Measurements from ENCODE around the gene ADARB1. TPM values are rescaled to one million over a fixed set of nuclear protein-coding genes. Genes with fewer than 3 reads are reported as not detected.

Gene ADARB1
- total and polyA plus RNA-seq, 2 of the 4 experiments (the other 2 are of a cell fraction), result 39.8 to 47.3 TPM

DNA sequence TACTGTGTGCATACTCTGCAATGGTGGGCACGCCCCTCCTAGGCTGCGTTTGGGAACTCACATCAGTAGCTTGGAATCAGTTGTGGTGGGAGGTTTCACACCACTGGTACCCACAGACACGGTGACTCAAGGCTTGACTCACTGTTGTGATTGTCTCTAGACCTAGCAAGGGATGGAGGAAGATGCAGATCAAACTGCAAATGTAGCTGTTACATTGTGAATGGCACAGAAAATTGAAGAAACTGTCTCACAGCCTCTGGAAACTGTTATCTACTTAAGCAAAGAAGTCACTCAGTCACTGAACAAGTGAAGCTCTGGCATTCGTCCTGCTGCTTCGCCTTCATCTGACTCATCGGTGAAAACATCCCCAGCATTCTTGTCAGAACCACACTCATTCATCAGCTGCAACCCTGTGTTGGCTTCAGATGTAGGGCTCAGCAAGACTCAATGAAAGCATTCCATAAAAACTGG is 153.8 kb downstream of the ADARB1 start (continued):
- TF ChIP-seq, protein P1, sequence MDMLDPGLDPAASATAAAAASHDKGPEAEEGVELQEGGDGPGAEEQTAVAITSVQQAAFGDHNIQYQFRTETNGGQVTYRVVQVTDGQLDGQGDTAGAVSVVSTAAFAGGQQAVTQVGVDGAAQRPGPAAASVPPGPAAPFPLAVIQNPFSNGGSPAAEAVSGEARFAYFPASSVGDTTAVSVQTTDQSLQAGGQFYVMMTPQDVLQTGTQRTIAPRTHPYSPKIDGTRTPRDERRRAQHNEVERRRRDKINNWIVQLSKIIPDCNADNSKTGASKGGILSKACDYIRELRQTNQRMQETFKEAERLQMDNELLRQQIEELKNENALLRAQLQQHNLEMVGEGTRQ (IDR thresholded peaks at IDR 0.05; ENCODE audit: low read depth, low read length), result no peak

DNA sequence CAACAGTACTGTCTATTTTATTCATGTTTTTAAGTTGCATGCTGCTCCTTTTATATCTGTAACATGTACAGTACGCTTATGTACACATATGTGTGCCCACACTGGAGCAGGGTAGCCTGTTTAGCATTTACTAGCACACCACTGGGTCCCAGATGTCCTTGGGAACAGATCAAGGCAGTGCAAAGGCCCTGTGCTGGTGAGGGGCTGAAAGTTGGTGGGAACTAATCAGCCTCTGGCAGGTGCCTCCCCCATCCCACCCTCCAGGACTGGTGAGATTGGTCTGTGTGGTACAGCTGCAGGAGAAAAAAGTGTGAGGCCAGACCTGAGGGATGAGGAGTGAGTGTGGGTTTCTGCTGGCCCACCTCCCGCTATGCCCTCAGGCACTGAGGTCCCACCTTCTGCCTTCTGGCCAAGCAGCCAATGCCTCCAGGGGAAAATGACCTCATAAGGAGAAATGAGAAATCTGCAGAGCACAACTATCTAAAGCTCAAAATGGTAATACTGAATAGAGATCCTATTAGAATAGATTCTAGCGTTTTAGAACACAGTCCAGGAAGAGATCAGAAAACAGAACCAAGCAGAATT is 154.4 kb downstream of the ADARB1 start:
- no peak overlapping the region for H4K91ac ChIP-seq (ENCODE audit: insufficient read depth, low read depth, low read length)
- H3K4me2 ChIP-seq (ENCODE audit: low read depth, low read length), result no peak overlapping the region
- CTCF ChIA-PET, result interaction anchor here (0.6 kb wide), 1 partner anchor 87 kb away, joined by 4 read pairs; no protein-coding TSS in a partner anchor
- TF ChIP-seq MXI1 (IDR thresholded peaks at IDR 0.05; ENCODE audit: borderline replicate concordance, low read depth, low read length), result no peak
- TF ChIP-seq FOS (IDR thresholded peaks at IDR 0.05; ENCODE audit: low read depth, low read length), result no peak
- no peak for TF ChIP-seq NFE2L2 (IDR thresholded peaks at IDR 0.05; ENCODE audit: low read depth, low read length)
- TF ChIP-seq, protein P2, sequence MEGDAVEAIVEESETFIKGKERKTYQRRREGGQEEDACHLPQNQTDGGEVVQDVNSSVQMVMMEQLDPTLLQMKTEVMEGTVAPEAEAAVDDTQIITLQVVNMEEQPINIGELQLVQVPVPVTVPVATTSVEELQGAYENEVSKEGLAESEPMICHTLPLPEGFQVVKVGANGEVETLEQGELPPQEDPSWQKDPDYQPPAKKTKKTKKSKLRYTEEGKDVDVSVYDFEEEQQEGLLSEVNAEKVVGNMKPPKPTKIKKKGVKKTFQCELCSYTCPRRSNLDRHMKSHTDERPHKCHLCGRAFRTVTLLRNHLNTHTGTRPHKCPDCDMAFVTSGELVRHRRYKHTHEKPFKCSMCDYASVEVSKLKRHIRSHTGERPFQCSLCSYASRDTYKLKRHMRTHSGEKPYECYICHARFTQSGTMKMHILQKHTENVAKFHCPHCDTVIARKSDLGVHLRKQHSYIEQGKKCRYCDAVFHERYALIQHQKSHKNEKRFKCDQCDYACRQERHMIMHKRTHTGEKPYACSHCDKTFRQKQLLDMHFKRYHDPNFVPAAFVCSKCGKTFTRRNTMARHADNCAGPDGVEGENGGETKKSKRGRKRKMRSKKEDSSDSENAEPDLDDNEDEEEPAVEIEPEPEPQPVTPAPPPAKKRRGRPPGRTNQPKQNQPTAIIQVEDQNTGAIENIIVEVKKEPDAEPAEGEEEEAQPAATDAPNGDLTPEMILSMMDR (conservative IDR thresholded peaks at IDR 0.05; ENCODE audit: low read depth, low read length), result no peak
- no peak for TF ChIP-seq RCOR1 (IDR thresholded peaks at IDR 0.05; ENCODE audit: insufficient replicate concordance, low read length)
- TF ChIP-seq RFX5 (IDR thresholded peaks at IDR 0.05; ENCODE audit: low read depth, low read length), result no peak
- TF ChIP-seq BHLHE40 (IDR thresholded peaks at IDR 0.05; ENCODE audit: low read depth, low read length), result no peak
- TF ChIP-seq, protein P3, sequence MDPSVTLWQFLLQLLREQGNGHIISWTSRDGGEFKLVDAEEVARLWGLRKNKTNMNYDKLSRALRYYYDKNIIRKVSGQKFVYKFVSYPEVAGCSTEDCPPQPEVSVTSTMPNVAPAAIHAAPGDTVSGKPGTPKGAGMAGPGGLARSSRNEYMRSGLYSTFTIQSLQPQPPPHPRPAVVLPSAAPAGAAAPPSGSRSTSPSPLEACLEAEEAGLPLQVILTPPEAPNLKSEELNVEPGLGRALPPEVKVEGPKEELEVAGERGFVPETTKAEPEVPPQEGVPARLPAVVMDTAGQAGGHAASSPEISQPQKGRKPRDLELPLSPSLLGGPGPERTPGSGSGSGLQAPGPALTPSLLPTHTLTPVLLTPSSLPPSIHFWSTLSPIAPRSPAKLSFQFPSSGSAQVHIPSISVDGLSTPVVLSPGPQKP (IDR thresholded peaks at IDR 0.05; ENCODE audit: borderline replicate concordance, low read depth, low read length), result no peak
- TF ChIP-seq POLR2A (IDR thresholded peaks at IDR 0.05; ENCODE audit: low read depth, low read length), result no peak
- no peak for TF ChIP-seq CEBPB (IDR thresholded peaks at IDR 0.05; ENCODE audit: low read depth, low read length)
- TF ChIP-seq CHD1 (IDR thresholded peaks at IDR 0.05; ENCODE audit: low read depth, low read length), result no peak

More for the DNA sequence above, 154.4 kb downstream of the ADARB1 start:
- Histone ChIP-seq H3K4me3 (ENCODE audit: insufficient read depth, low read depth, low read length) (no peak overlapping the region), H2AK9ac (replicated peaks; ENCODE audit: low read depth, low read length, poor library complexity) (no peak overlapping the region), H3K18ac (ENCODE audit: low read depth, low read length) (no peak overlapping the region; the same call in 1 of the 2 replicates), H3K56ac (ENCODE audit: extremely low read depth, insufficient read depth, low read length) (no peak overlapping the region), H3K27ac (ENCODE audit: insufficient read depth, low read length) (0 out of 2 replicates have a peak overlapping the region, but pooled peaks have one; percentile 1), H2BK15ac (ENCODE audit: low read depth, low read length) (no peak overlapping the region), H2BK20ac (ENCODE audit: low read depth, low read length) (no peak overlapping the region), H3K14ac (replicated peaks; ENCODE audit: low read depth, low read length) (no peak overlapping the region), H2BK120ac (ENCODE audit: low read depth, low read length) (no peak overlapping the region), H2AFZ (replicated peaks; ENCODE audit: low read length, poor library complexity) (no peak overlapping the region), H4K5ac (ENCODE audit: low read depth, low read length) (no peak overlapping the region), H3K9ac (ENCODE audit: low read depth, low read length) (no peak overlapping the region), H3K27me3 (ENCODE audit: control insufficient read depth, insufficient read depth, low read length) (peaks cover 2% of the 10 kb centered on the region), H4K20me1 (ENCODE audit: insufficient read depth, low read length) (peaks cover 41% of the 10 kb centered on the region), H4K8ac (ENCODE audit: low read depth in 2 of 2, low read length in 2 of 2) (peak overlapping the region in 1 of 2 experiments; percentile 10; a peak in 1 of 4 replicates), H2AK5ac (ENCODE audit: low read depth, low read length) (peak overlapping the region; percentile 12; the same call in 1 of the 2 replicates), H3K9me3 (ENCODE audit: control insufficient read depth, insufficient read depth, low read length) (no peaks in the 10 kb centered on the region), H3K4me1 (ENCODE audit: control insufficient read depth, insufficient read depth, low read length) (peaks cover 23% of the 10 kb centered on the region), H3K23ac (ENCODE audit: low read depth, low read length) (no peak overlapping the region), H3K79me1 (ENCODE audit: low read depth in 1 of 2, low read length in 2 of 2) (0 out of 4 replicates have a peak, but pooled peaks cover 0 to 8% of the 10 kb centered on the region in 2 experiments), H3K9me1 (ENCODE audit: insufficient read depth, low read length) (peaks cover 23% of the 10 kb centered on the region), H3K36me3 (ENCODE audit: control insufficient read depth, insufficient read depth, low read length) (peaks cover 10% of the 10 kb centered on the region), H2BK5ac (ENCODE audit: low read depth, low read length, poor library complexity, severe bottlenecking) (no peak overlapping the region), H3K4ac (ENCODE audit: low read depth, low read length) (peak overlapping the region; percentile 2)
- BruUV-seq (replicated peaks), result no TSS peak
- in situ Hi-C loops (cut with MboI; ENCODE audit: low sequenced_read_pairs), result no loop called here
- DNase-seq (peak; percentile 6), ATAC-seq (ENCODE audit: low read depth) (no peak)
- dilution Hi-C loops (cut with HindIII; ENCODE audit: low sequenced_read_pairs, unreplicated experiment), result no loop called here
- intact Hi-C loops (cut with micrococcal nuclease), result loop anchor here (2.0 to 5.0 kb wide), 2 partner anchors 20 to 86 kb away; no protein-coding TSS in a partner anchor
- POLR2A ChIA-PET (ENCODE audit: unreplicated experiment), result no interaction called here
- WGBS, 2 experiments (ENCODE audit: extremely low coverage in 2 of 2, insufficient read length in 1 of 2), result no CpG with 5 or more reads among the region's 3 CpGs

Measured in IMR-90 (cell line).